Neural cell (in vitro differentiated cells): ENCODE results near the gene ST6GAL1. TPM values are rescaled to one million over a fixed set of nuclear protein-coding genes. Genes with fewer than 3 reads are reported as not detected.
"Not testable (repeated sequence)": the region's sequence is repeated elsewhere in the genome, so short reads cannot be mapped to it uniquely, and the experiment has no call there.

Experiments used
- H2AFZ ChIP-seq: fragments of 200-600, 300-800 bp; sonication (generic), shearing (Covaris generic); 2 replicates; pipeline ENCODE4 v1.6.0; 2014; ENCODE audit warnings: low read depth, mild to moderate bottlenecking, antibody characterized with exemption, low read length, moderate library complexity
- H3F3A ChIP-seq: fragments of 200-600 bp; shearing (Covaris generic); 2 replicates; pipeline ENCODE4 v1.6.1; 2016; ENCODE audit warnings: mild to moderate bottlenecking, moderate library complexity, mixed read lengths, antibody characterized with exemption, low read length; ENCODE audit not compliant: insufficient read depth, poor library complexity, severe bottlenecking
- H3K27ac ChIP-seq: fragments of 200-600, 300-800 bp; sonication (generic), shearing (Covaris generic); 2 replicates; pipeline ENCODE4 v1.5.1; 2014; ENCODE audit warnings: mild to moderate bottlenecking, low read length, moderate library complexity
- H3K27me3 ChIP-seq: fragments of 300-800, 200-600 bp; sonication (generic), shearing (Covaris generic); 2 replicates; pipeline ENCODE4 v1.6.0; 2014; ENCODE audit warnings: mild to moderate bottlenecking, low read depth, low read length, moderate library complexity; ENCODE audit not compliant: insufficient read depth
- H3K36me3 ChIP-seq: fragments of 300-800, 200-600 bp; sonication (generic), shearing (Covaris generic); 2 replicates; pipeline ENCODE4 v1.5.1; 2014; ENCODE audit warnings: mild to moderate bottlenecking, antibody characterized with exemption, low read length, moderate library complexity; ENCODE audit not compliant: insufficient read depth
- H3K4me2 ChIP-seq: fragments of 300-800, 200-600 bp; sonication (generic), shearing (Covaris generic); 2 replicates; pipeline ENCODE4 v1.6.0; 2014; ENCODE audit warnings: mild to moderate bottlenecking, low read length
- H3K4me3 ChIP-seq: fragments of 300-800, 200-600 bp; sonication (generic), shearing (Covaris generic); 2 replicates; pipeline ENCODE4 v1.5.1; 2014; ENCODE audit warnings: mild to moderate bottlenecking, low read length, moderate library complexity
- H3K79me2 ChIP-seq: fragments of 200-600 bp; shearing (Covaris generic); replicated peaks from 2 replicates; pipeline ENCODE4 v1.6.0; 2014; ENCODE audit warnings: mild to moderate bottlenecking, low read length, moderate library complexity; ENCODE audit not compliant: insufficient read depth
- H3K9ac ChIP-seq: fragments of 300-800, 200-600 bp; sonication (generic), shearing (Covaris generic); 2 replicates; pipeline ENCODE4 v1.6.1; 2016; ENCODE audit warnings: mild to moderate bottlenecking, low read length, mixed read lengths
- H3K9me2 ChIP-seq: fragments of 200-600 bp; shearing (Covaris generic); 2 replicates; pipeline ENCODE4 v1.6.1; 2016; ENCODE audit warnings: mild to moderate bottlenecking, low read length, mixed read lengths; ENCODE audit not compliant: insufficient read depth
- H3K9me3 ChIP-seq: fragments of 200-600, 300-800 bp; sonication (generic), shearing (Covaris generic); 2 replicates; pipeline ENCODE4 v1.6.1; 2016; ENCODE audit warnings: mild to moderate bottlenecking, mixed run types, low read length, moderate library complexity, mixed read lengths
- H4K20me1 ChIP-seq: fragments of 200-600 bp; shearing (Covaris generic); 2 replicates; pipeline ENCODE4 v1.6.1; 2016; ENCODE audit warnings: mild to moderate bottlenecking, mixed run types; ENCODE audit not compliant: insufficient read depth
- CTCF ChIP-seq: fragments of 450-650 bp; IDR thresholded peaks from 2 replicates; pipeline ENCODE4 v1.5.1; 2014; ENCODE audit warnings: antibody characterized with exemption, mild to moderate bottlenecking, moderate library complexity; ENCODE audit not compliant: poor library complexity, severe bottlenecking
- EP300 ChIP-seq: fragments of 450-650 bp; conservative IDR thresholded peaks from 2 replicates; pipeline ENCODE4 v1.6.1; 2014; ENCODE audit warnings: antibody characterized with exemption, mild to moderate bottlenecking, moderate library complexity; ENCODE audit not compliant: poor library complexity, severe bottlenecking
- EZH2 ChIP-seq: fragments of 200-600, 300-800 bp; shearing (Covaris generic), sonication (generic); IDR thresholded peaks from 2 replicates; pipeline ENCODE4 v1.6.1; 2014; ENCODE audit warnings: antibody characterized with exemption, low read length, borderline replicate concordance, mild to moderate bottlenecking; ENCODE audit not compliant: insufficient read depth, poor library complexity, severe bottlenecking
- MXI1 ChIP-seq: fragments of 450-650 bp; conservative IDR thresholded peaks from 2 replicates; pipeline ENCODE4 v1.6.1; 2014; ENCODE audit warnings: antibody characterized with exemption, mild to moderate bottlenecking; ENCODE audit not compliant: poor library complexity, severe bottlenecking
- POLR2AphosphoS5 ChIP-seq: IDR thresholded peaks from 2 replicates; pipeline ENCODE4 v1.6.1; 2012
- RAD21 ChIP-seq: fragments of 450-650 bp; conservative IDR thresholded peaks from 2 replicates; pipeline ENCODE4 v1.6.1; 2014; ENCODE audit warnings: antibody characterized with exemption, mild to moderate bottlenecking, moderate library complexity
- REST ChIP-seq: IDR thresholded peaks from 2 replicates; pipeline ENCODE4 v1.6.1; 2012; ENCODE audit warnings: borderline replicate concordance
- SMC3 ChIP-seq: fragments of 450-650 bp; conservative IDR thresholded peaks from 2 replicates; pipeline ENCODE4 v1.6.1; 2014; ENCODE audit warnings: antibody characterized with exemption, mild to moderate bottlenecking, moderate library complexity; ENCODE audit not compliant: poor library complexity
- TAF1 ChIP-seq: IDR thresholded peaks from 2 replicates; pipeline ENCODE4 v1.6.1; 2012; ENCODE audit warnings: low read depth
- polyA plus RNA-seq: library from polyadenylated mRNA; depleted of rRNA; stranded (reverse); fragments of >200 nt; gene quantifications from 2 replicates; pipeline ENCODE4 v1.2.3, GENCODE V29; 2014

The ST6GAL1 gene
- polyA plus RNA-seq, 1 donor from 2014 or later, result 17.6 TPM

GRCh38 chr3:187005827-187006481 lies 75.6 kb downstream of the ST6GAL1 start:
- H3K4me2 ChIP-seq, result no peak overlapping the region
- no peaks in the 10 kb centered on the region for H3K9me3 ChIP-seq
- no peaks in the 10 kb centered on the region for H3K27me3 ChIP-seq
- no peaks in the 10 kb centered on the region for H3K9me2 ChIP-seq
- no peak overlapping the region for H3K9ac ChIP-seq
- H2AFZ ChIP-seq, result no peak overlapping the region
- H3K79me2 ChIP-seq, result no peaks in the 10 kb centered on the region
- TF ChIP-seq EP300, result no peak
- H3K27ac ChIP-seq, result no peak overlapping the region
- H3K4me3 ChIP-seq, result no peak overlapping the region
- no peaks in the 10 kb centered on the region for H3F3A ChIP-seq
- no peaks in the 10 kb centered on the region for H4K20me1 ChIP-seq
- no peaks in the 10 kb centered on the region for H3K36me3 ChIP-seq

GRCh38 chr3:187006864-187007630 lies 76.7 kb downstream of the ST6GAL1 start:
- Histone ChIP-seq H3K36me3 (no peaks in the 10 kb centered on the region), H3K9me2 (no peaks in the 10 kb centered on the region), H3F3A (no peaks in the 10 kb centered on the region), H3K27ac (no peak overlapping the region), H3K9me3 (no peaks in the 10 kb centered on the region), H3K79me2 (no peaks in the 10 kb centered on the region), H3K9ac (no peak overlapping the region), H3K27me3 (no peaks in the 10 kb centered on the region), H2AFZ (no peak overlapping the region), H4K20me1 (no peaks in the 10 kb centered on the region), H3K4me3 (no peak overlapping the region), H3K4me2 (no peak overlapping the region)
- TF ChIP-seq POLR2AphosphoS5 (no peak), MXI1 (no peak), CTCF (no peak), RAD21 (no peak), EP300 (no peak), TAF1 (no peak), EZH2 (no peak)

- H3K36me3 ChIP-seq, H3K4me2 ChIP-seq, H3K4me3 ChIP-seq, H3K9me2 ChIP-seq, H3K9ac ChIP-seq, H2AFZ ChIP-seq, H3F3A ChIP-seq, H4K20me1 ChIP-seq, H3K79me2 ChIP-seq, H3K27me3 ChIP-seq, H3K9me3 ChIP-seq, H3K27ac ChIP-seq: not testable (repeated sequence)
Measured at GRCh38 chr3:187010382-187010781, 80.1 kb downstream of the ST6GAL1 start.

GRCh38 chr3:187011915-187012314 lies 81.6 kb downstream of the ST6GAL1 start:
- no peaks in the 10 kb centered on the region for H3K9me3 ChIP-seq
- no peaks in the 10 kb centered on the region for H3K9me2 ChIP-seq
- no peaks in the 10 kb centered on the region for H3K36me3 ChIP-seq
- H3K9ac ChIP-seq, result no peak overlapping the region
- H3F3A ChIP-seq, result no peaks in the 10 kb centered on the region
- no peak overlapping the region for H2AFZ ChIP-seq
- no peaks in the 10 kb centered on the region for H3K27me3 ChIP-seq
- H3K4me3 ChIP-seq, result no peak overlapping the region
- H4K20me1 ChIP-seq, result no peaks in the 10 kb centered on the region
- no peaks in the 10 kb centered on the region for H3K79me2 ChIP-seq
- H3K4me2 ChIP-seq, result no peak overlapping the region
- H3K27ac ChIP-seq, result no peak overlapping the region
- TF ChIP-seq REST (no peak), POLR2AphosphoS5 (no peak), TAF1 (no peak), EZH2 (no peak), SMC3 (no peak), CTCF (no peak), MXI1 (no peak), RAD21 (no peak)
